Loucy (cell line): ENCODE results near the gene SUPT6H.

Experiments used
- H2AFZ ChIP-seq: fragments of 200-600 bp; sonication (generic); 2 replicates; pipeline ENCODE4 v1.6.0; 2016; ENCODE audit warnings: antibody characterized with exemption, mild to moderate bottlenecking, low read length, moderate library complexity
- H3F3A ChIP-seq: fragments of 200-600 bp; 2 replicates; pipeline ENCODE4 v1.6.0; 2016; ENCODE audit warnings: antibody characterized with exemption, low read depth, mild to moderate bottlenecking
- H3K27me3 ChIP-seq: fragments of 200-600 bp; sonication (generic); 2 replicates; pipeline ENCODE4 v1.6.1; 2014; ENCODE audit warnings: low read length, mild to moderate bottlenecking; ENCODE audit not compliant: insufficient read depth, poor library complexity, severe bottlenecking
- H3K36me3 ChIP-seq: fragments of 200-600 bp; sonication (generic); 2 replicates; pipeline ENCODE4 v1.6.1; 2016; ENCODE audit warnings: low read length; ENCODE audit not compliant: insufficient read depth
- H3K4me1 ChIP-seq: fragments of 200-600 bp; sonication (generic); 2 replicates; pipeline ENCODE4 v1.5.1; 2014; ENCODE audit warnings: low read length, mild to moderate bottlenecking; ENCODE audit not compliant: insufficient read depth, poor library complexity, severe bottlenecking
- H3K4me2 ChIP-seq: fragments of 200-600 bp; sonication (generic); 2 replicates; pipeline ENCODE4 v1.6.0; 2014; ENCODE audit warnings: antibody characterized with exemption, low read length, low read depth, mild to moderate bottlenecking; ENCODE audit not compliant: poor library complexity, severe bottlenecking
- H3K4me3 ChIP-seq: fragments of 200-600 bp; sonication (generic); 2 replicates; pipeline ENCODE4 v1.5.1; 2014; ENCODE audit warnings: low read length, mild to moderate bottlenecking, mixed read lengths; ENCODE audit not compliant: poor library complexity, severe bottlenecking
- H3K79me2 ChIP-seq: fragments of 200-600 bp; sonication (generic); 2 replicates; pipeline ENCODE4 v1.6.1; 2014; ENCODE audit warnings: low read length; ENCODE audit not compliant: insufficient read depth
- H3K9ac ChIP-seq: fragments of 200-600 bp; sonication (generic); 2 replicates; pipeline ENCODE4 v1.6.0; 2014; ENCODE audit warnings: mild to moderate bottlenecking, low read depth, low read length, moderate library complexity; ENCODE audit not compliant: poor library complexity, severe bottlenecking
- H3K9me2 ChIP-seq: fragments of 200-600 bp; sonication (generic); replicated peaks from 2 replicates; pipeline ENCODE4 v1.6.1; 2016; ENCODE audit warnings: low read depth, low read length, mixed read lengths
- H3K9me3 ChIP-seq: fragments of 200-600 bp; sonication (generic); 2 replicates; pipeline ENCODE4 v1.6.1; 2014; ENCODE audit warnings: mild to moderate bottlenecking, antibody characterized with exemption, low read length, low read depth; ENCODE audit not compliant: insufficient read depth
- H4K20me1 ChIP-seq: fragments of 200-600 bp; sonication (generic); 2 replicates; pipeline ENCODE4 v1.6.0; 2014; ENCODE audit warnings: antibody characterized with exemption, low read length, mild to moderate bottlenecking; ENCODE audit not compliant: insufficient read depth, poor library complexity, severe bottlenecking
- EZH2phosphoT487 ChIP-seq: fragments of 200-600 bp; IDR thresholded peaks from 2 replicates; pipeline ENCODE4 v1.6.1; 2018; ENCODE audit warnings: antibody characterized with exemption, mild to moderate bottlenecking, moderate library complexity, borderline replicate concordance
- TF ChIP-seq, protein P1 (sequence below): fragments of 200-600 bp; sonication (generic); conservative IDR thresholded peaks from 2 replicates; pipeline ENCODE4 v1.5.1; 2014; ENCODE audit warnings: mild to moderate bottlenecking, antibody characterized with exemption, low read length

SUPT6H gene

DNA sequence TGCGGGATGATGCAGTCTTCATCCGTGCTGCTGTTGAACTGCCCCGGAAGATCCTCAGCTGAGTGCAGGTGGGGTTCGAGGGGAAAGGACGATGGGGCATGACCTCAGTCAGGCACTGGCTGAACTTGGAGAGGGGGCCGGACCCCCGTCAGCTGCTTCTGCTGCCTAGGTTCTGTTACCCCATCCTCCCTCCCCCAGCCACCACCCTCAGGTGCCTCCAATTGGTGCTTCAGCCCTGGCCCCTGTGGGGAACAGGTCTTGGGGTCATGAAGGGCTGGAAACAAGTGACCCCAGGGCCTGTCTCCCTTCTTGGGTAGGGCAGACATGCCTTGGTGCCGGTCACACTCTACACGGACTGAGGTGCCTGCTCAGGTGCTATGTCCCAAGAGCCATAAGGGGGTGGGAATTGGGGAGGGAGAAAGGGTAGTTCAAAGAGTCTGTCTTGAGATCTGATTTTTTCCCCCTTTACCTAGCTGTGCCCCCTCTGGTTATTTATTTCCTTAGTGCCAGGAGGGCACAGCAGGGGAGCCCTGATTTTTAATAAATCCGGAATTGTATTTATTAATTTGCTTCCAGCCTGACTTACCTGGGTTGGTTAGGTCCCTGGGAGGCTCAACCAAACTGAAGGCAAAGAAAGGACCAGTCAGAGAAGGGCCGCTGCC lies 87.6 kb downstream of the SUPT6H start:
- H3K9ac ChIP-seq, result no peak overlapping the region

DNA sequence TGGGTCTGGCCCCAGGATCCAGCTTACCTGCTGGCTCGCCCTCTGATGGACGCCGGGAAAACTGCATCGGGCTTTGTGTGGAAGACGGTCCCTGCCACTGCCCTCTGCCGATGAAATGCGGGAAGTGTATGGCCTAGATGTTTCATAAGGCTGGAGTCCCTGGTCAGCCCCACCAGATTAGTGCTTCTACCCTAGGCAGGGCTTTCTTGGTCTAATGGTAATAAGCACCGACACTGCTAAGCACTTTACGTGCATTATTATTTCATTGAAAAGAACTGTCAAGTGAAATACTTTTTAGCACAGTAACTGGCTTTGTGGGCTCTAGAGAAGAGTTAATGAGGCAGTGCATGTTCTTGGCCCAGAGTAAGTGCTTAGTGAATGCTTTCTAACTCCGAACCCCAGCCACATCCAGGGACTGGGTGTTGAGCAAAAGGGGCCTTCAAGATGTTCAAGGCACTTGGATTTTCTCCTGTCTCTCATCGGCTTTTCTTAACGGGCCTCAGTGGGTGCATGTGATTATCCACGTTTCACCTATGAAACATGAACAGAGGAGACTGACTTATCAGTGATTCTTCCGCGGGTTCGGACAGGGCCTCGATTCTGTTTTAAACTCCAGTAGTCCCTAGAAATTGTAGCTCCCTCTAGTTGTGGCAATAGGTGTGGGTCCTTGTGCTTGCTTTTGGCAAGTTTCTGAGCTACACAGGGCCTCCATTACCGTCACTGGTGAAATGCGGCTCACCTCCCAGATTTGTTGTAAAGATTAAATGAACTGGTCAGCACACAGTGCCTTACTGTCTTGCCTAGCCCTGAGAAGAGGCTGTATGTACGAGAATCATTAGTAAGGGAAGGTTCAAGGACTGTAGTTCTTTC lies 88.4 kb downstream of the SUPT6H start:
- peaks cover 25% of the 10 kb centered on the region; the same call in 1 of the 2 replicates for H3K36me3 ChIP-seq
- H2AFZ ChIP-seq, result no peak overlapping the region
- H3K79me2 ChIP-seq, result peaks cover 29% of the 10 kb centered on the region
- no peaks in the 10 kb centered on the region for H3K9me2 ChIP-seq
- no peaks in the 10 kb centered on the region for H3K9me3 ChIP-seq
- H4K20me1 ChIP-seq, result peaks cover 37% of the 10 kb centered on the region
- no peaks in the 10 kb centered on the region for H3K27me3 ChIP-seq
- H3K9ac ChIP-seq, result no peak overlapping the region
- no peak overlapping the region for H3K4me3 ChIP-seq
- no peaks in the 10 kb centered on the region for H3F3A ChIP-seq
- TF ChIP-seq, protein P1, sequence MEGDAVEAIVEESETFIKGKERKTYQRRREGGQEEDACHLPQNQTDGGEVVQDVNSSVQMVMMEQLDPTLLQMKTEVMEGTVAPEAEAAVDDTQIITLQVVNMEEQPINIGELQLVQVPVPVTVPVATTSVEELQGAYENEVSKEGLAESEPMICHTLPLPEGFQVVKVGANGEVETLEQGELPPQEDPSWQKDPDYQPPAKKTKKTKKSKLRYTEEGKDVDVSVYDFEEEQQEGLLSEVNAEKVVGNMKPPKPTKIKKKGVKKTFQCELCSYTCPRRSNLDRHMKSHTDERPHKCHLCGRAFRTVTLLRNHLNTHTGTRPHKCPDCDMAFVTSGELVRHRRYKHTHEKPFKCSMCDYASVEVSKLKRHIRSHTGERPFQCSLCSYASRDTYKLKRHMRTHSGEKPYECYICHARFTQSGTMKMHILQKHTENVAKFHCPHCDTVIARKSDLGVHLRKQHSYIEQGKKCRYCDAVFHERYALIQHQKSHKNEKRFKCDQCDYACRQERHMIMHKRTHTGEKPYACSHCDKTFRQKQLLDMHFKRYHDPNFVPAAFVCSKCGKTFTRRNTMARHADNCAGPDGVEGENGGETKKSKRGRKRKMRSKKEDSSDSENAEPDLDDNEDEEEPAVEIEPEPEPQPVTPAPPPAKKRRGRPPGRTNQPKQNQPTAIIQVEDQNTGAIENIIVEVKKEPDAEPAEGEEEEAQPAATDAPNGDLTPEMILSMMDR, result peak; percentile 99
- TF ChIP-seq EZH2phosphoT487, result no peak
- H3K4me1 ChIP-seq, result peaks cover 21% of the 10 kb centered on the region
- H3K4me2 ChIP-seq, result peak overlapping the region; percentile 3

More for the DNA sequence above, 87.6 kb downstream of the SUPT6H start:
- no peaks in the 10 kb centered on the region for H3K9me3 ChIP-seq
- H4K20me1 ChIP-seq, result peaks cover 40% of the 10 kb centered on the region
- TF ChIP-seq EZH2phosphoT487, result no peak
- TF ChIP-seq, protein P1, result no peak
- peaks cover 24% of the 10 kb centered on the region for H3K4me1 ChIP-seq
- no peaks in the 10 kb centered on the region for H3K27me3 ChIP-seq
- H3F3A ChIP-seq, result no peaks in the 10 kb centered on the region
- H2AFZ ChIP-seq, result no peak overlapping the region
- peaks cover 25% of the 10 kb centered on the region; the same call in 1 of the 2 replicates for H3K36me3 ChIP-seq
- H3K9me2 ChIP-seq, result no peaks in the 10 kb centered on the region
- peaks cover 37% of the 10 kb centered on the region for H3K79me2 ChIP-seq
- no peak overlapping the region for H3K4me3 ChIP-seq
- H3K4me2 ChIP-seq, result no peak overlapping the region

DNA sequence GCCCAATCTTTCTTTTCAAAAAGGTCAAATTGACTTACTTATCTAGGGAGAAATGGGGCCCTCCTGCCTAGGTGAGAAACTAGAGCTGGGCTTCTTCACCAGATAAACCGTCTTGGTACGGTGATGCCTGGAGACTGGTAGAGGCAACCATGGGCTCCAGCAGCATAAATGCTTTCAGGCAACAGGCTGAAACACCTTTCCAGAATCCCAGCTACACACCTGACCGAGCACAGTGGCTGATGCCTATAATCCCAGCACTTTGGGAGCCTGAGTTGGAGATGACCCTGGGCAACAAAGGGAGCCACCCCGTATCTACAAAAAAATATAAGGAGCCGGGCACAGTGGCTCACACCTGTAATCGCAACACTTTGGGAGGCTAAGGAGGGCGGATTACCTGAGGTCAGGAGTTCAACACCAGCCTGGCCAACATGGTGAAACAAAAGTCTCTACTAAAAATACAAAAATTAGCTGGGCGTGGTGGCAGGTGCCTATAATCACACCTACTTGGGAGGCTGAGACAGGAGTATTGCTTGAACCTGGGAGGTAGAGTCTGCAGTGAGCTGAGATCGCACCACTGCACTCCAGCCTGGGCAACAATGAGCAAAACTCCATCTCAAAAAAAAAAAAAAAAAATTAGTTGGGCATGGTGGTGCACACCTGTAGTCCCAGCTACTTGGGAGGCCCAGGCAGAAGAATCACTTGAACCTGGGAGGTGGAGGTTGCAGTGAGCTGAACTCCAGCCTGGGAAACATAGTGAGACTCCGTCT lies 89.8 kb downstream of the SUPT6H start:
- Histone ChIP-seq H3K79me2 (peaks cover 15% of the 10 kb centered on the region), H3K9me3 (no peaks in the 10 kb centered on the region), H3K9me2 (no peaks in the 10 kb centered on the region), H2AFZ (no peak overlapping the region), H3K36me3 (peaks cover 27% of the 10 kb centered on the region; the same call in 1 of the 2 replicates), H3K9ac (no peak overlapping the region), H3K27me3 (no peaks in the 10 kb centered on the region), H3K4me3 (no peak overlapping the region), H3K4me2 (no peak overlapping the region), H4K20me1 (peaks cover 23% of the 10 kb centered on the region), H3K4me1 (peaks cover 7% of the 10 kb centered on the region), H3F3A (no peaks in the 10 kb centered on the region)
- TF ChIP-seq EZH2phosphoT487, result no peak
- TF ChIP-seq, protein P1, result no peak
